ENCODE data around the gene CAMK2D.

- TF ChIP-seq CTCF (conservative IDR thresholded peaks at IDR 0.05 in 1 of 2, IDR thresholded peaks at IDR 0.05 in 1 of 2; ENCODE audit: low read depth in 1 of 2, low read length in 2 of 2): peak; percentile 53 to 65
- no peak for TF ChIP-seq EZH2 (IDR thresholded peaks at IDR 0.05; ENCODE audit: low read length, missing control alignments)
Observed at GRCh38 chr4:113761620-113762185, at the start of gene CAMK2D.

All from fibroblast of lung (primary cell).